H9 (cell line): Measurements from ENCODE around the gene GALR1. TPM values are rescaled to one million over a fixed set of nuclear protein-coding genes. Genes with fewer than 3 reads are reported as not detected.

Experiments
- DNase-seq: peaks from one replicate; pipeline ENCODE4 v3.0.0-alpha.2; 2017
- H2AFZ ChIP-seq: one replicate; pipeline ENCODE4 v1.6.1; 2013; ENCODE audit warnings: mild to moderate bottlenecking, low read length, control low read depth, moderate library complexity
- H2AK5ac ChIP-seq: 2 replicates; pipeline ENCODE4 v1.6.1; 2013; ENCODE audit warnings: low read length, control low read depth, mixed read lengths; ENCODE audit not compliant: insufficient read length
- H2BK120ac ChIP-seq: one replicate; pipeline ENCODE4 v1.6.1; 2013; ENCODE audit warnings: low read depth, mild to moderate bottlenecking, low read length, control low read depth, inconsistent platforms; ENCODE audit not compliant: poor library complexity, severe bottlenecking
- H2BK12ac ChIP-seq: 2 replicates; pipeline ENCODE4 v1.6.1; 2013; ENCODE audit warnings: low read length, control low read depth, mixed read lengths, low read depth; ENCODE audit not compliant: insufficient read length
- H2BK15ac ChIP-seq: 2 replicates; pipeline ENCODE4 v1.6.1; 2013; ENCODE audit warnings: low read depth, low read length, control low read depth
- H2BK20ac ChIP-seq: one replicate; pipeline ENCODE4 v1.6.1; 2013; ENCODE audit warnings: low read depth, mild to moderate bottlenecking, low read length, control low read depth, inconsistent platforms; ENCODE audit not compliant: poor library complexity, severe bottlenecking
- H2BK5ac ChIP-seq: 2 replicates; pipeline ENCODE4 v1.6.1; 2013; ENCODE audit warnings: low read length, control low read depth, mixed read lengths; ENCODE audit not compliant: insufficient read length
- H3K14ac ChIP-seq: 2 replicates; pipeline ENCODE4 v1.6.1; 2013; ENCODE audit warnings: low read length, control low read depth; ENCODE audit not compliant: insufficient read depth
- H3K18ac ChIP-seq: 2 replicates; pipeline ENCODE4 v1.6.1; 2013; ENCODE audit warnings: low read depth, mild to moderate bottlenecking, mixed read lengths, low read length, control low read depth; ENCODE audit not compliant: insufficient read length
- H3K23ac ChIP-seq: 2 replicates; pipeline ENCODE4 v1.6.1; 2013; ENCODE audit warnings: low read length, control low read depth, mixed read lengths, low read depth; ENCODE audit not compliant: insufficient read length
- H3K23me2 ChIP-seq: 2 replicates; pipeline ENCODE4 v1.6.1; 2013; ENCODE audit warnings: low read depth, mild to moderate bottlenecking, mixed read lengths, low read length, control low read depth; ENCODE audit not compliant: insufficient read length, poor library complexity, severe bottlenecking
- H3K27ac ChIP-seq: 2 replicates; pipeline ENCODE4 v1.5.1; 2013; ENCODE audit warnings: low read length, control low read depth, mixed read lengths, low read depth; ENCODE audit not compliant: insufficient read length
- H3K27me3 ChIP-seq: 2 replicates; pipeline ENCODE4 v1.6.1; 2013; ENCODE audit warnings: low read length, control low read depth, inconsistent platforms; ENCODE audit not compliant: insufficient read depth
- H3K4ac ChIP-seq: 2 replicates; pipeline ENCODE4 v1.6.1; 2013; ENCODE audit warnings: low read depth, mild to moderate bottlenecking, control low read depth, inconsistent platforms, low read length, moderate library complexity
- H3K4me1 ChIP-seq: 2 replicates; pipeline ENCODE4 v1.6.1; 2013; ENCODE audit warnings: low read length, control low read depth, inconsistent platforms; ENCODE audit not compliant: insufficient read depth
- H3K4me2 ChIP-seq: 2 replicates; pipeline ENCODE4 v1.6.1; 2013; ENCODE audit warnings: low read length, control low read depth, mixed read lengths; ENCODE audit not compliant: insufficient read length, insufficient read depth
- H3K56ac ChIP-seq: 2 replicates; pipeline ENCODE4 v1.6.1; 2013; ENCODE audit warnings: low read depth, mild to moderate bottlenecking, mixed read lengths, low read length, control low read depth; ENCODE audit not compliant: insufficient read length
- H3K79me1 ChIP-seq: 2 replicates; pipeline ENCODE4 v1.6.1; 2013; ENCODE audit warnings: low read depth, mild to moderate bottlenecking, moderate library complexity, low read length, control low read depth, inconsistent platforms; ENCODE audit not compliant: insufficient read depth, poor library complexity, severe bottlenecking
- H3K79me2 ChIP-seq: 2 replicates; pipeline ENCODE4 v1.6.1; 2013; ENCODE audit warnings: low read length, control low read depth, inconsistent platforms; ENCODE audit not compliant: insufficient read depth
- H3K9ac ChIP-seq: 2 replicates; pipeline ENCODE4 v1.6.1; 2013; ENCODE audit warnings: low read length, control low read depth, mixed read lengths; ENCODE audit not compliant: insufficient read length; ENCODE audit errors: extremely low read depth
- H3K9me3 ChIP-seq: one replicate; pipeline ENCODE4 v1.6.1; 2013; ENCODE audit warnings: low read depth, low read length, inconsistent platforms; ENCODE audit not compliant: control insufficient read depth
- H3T11ph ChIP-seq: one replicate; pipeline ENCODE4 v1.6.1; 2013; ENCODE audit warnings: mild to moderate bottlenecking, low read length, control low read depth, inconsistent platforms
- H4K20me1 ChIP-seq: one replicate; pipeline ENCODE4 v1.6.1; 2013; ENCODE audit not compliant: control insufficient read depth, insufficient read length, insufficient read depth
- H4K5ac ChIP-seq: 2 replicates; pipeline ENCODE4 v1.6.1; 2013; ENCODE audit warnings: low read depth, mild to moderate bottlenecking, mixed read lengths, low read length, control low read depth; ENCODE audit not compliant: insufficient read length
- H4K8ac ChIP-seq: replicated peaks from 2 replicates; pipeline ENCODE4 v1.6.1; 2013; ENCODE audit warnings: low read length, control low read depth, mixed read lengths, low read depth; ENCODE audit not compliant: insufficient read length
- H4K91ac ChIP-seq: 2 replicates; pipeline ENCODE4 v1.6.1; 2013; ENCODE audit warnings: low read depth, mild to moderate bottlenecking, moderate library complexity, mixed read lengths, low read length, control low read depth; ENCODE audit not compliant: insufficient read length
- H3K27ac Mint-ChIP-seq, 3 experiments: 2 replicates in 2 of 3; 3 replicates in 1 of 3; pipeline ENCODE4 v1.8.0; 2020 to 2021; ENCODE audit warnings: mixed read lengths in 3 of 3, mild to moderate bottlenecking in 1 of 3, moderate library complexity in 1 of 3
- H3K27me3 Mint-ChIP-seq: 2 replicates; pipeline ENCODE4 v1.8.0; 2021; ENCODE audit warnings: low read depth, mild to moderate bottlenecking, moderate library complexity, mixed read lengths
- H3K36me3 Mint-ChIP-seq, 3 experiments: 2 replicates in 2 of 3; 3 replicates in 1 of 3; pipeline ENCODE4 v1.8.0; 2020 to 2021; ENCODE audit warnings: low read depth in 3 of 3, mixed read lengths in 3 of 3; ENCODE audit not compliant: insufficient read depth in 1 of 3
- H3K4me1 Mint-ChIP-seq, 2 experiments: 2 replicates each; pipeline ENCODE4 v1.8.0; 2020; ENCODE audit warnings: mixed read lengths in 2 of 2
- H3K4me3 Mint-ChIP-seq, 2 experiments: 2 replicates in 1 of 2; 3 replicates in 1 of 2; pipeline ENCODE4 v1.8.0; 2020 to 2021; ENCODE audit warnings: mild to moderate bottlenecking in 2 of 2, mixed read lengths in 2 of 2, moderate library complexity in 1 of 2
- H3K9me3 Mint-ChIP-seq, 2 experiments: 2 replicates in 1 of 2; 3 replicates in 1 of 2; pipeline ENCODE4 v1.8.0; 2020; ENCODE audit warnings: mild to moderate bottlenecking in 2 of 2, mixed read lengths in 2 of 2, moderate library complexity in 1 of 2
- WGBS: extraction: QIAGEN DNeasy Blood & Tissue Kit; methylation state at CpG from one replicate; pipeline ENCODE4 v1.1.7; 2013; ENCODE audit warnings: missing lambda C conversion rate, low lambda C conversion rate, mixed read lengths; ENCODE audit not compliant: insufficient read length; ENCODE audit errors: extremely low coverage; 5-methylcytosine and 5-hydroxymethylcytosine counted together
- total RNA-seq: library from RNA; stranded (reverse); gene quantifications from 2 replicates; pipeline ENCODE4 v1.2.1, GENCODE V29; 2021
- TF ChIP-seq, protein P1 (sequence below): fragments of 200-600 bp; sonication (generic); conservative IDR thresholded peaks from 3 replicates; pipeline ENCODE4 v1.8.0; 2021; ENCODE audit warnings: antibody characterized with exemption, mild to moderate bottlenecking

Gene GALR1
- total RNA-seq, 1 experiment from 2014 or later: 0.07 TPM

DNA sequence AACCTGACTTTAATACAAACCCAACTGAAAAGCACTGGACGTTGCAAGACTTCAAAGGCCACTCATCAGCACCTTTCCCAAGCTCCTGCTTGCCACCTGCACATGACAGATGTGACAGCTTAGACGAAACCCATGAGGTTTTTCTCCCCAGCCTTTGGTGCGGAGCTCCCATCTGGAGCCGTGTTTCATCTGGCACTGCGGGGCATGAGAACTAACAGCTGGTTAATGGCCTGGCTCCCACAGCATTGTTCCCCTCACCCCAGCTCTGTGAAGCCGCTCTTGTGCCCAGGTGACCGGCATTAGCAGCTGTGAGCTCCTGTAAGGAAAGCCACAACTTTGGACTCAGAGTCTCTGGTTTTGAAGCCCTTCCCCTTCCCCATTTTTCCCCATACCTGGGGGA lies 50.9 kb downstream of the GALR1 start:
- H4K5ac ChIP-seq: no peak overlapping the region
- H2BK20ac ChIP-seq: no peak overlapping the region
- Mint-ChIP-seq H3K9me3 (no peaks in the 10 kb centered on the region), H3K4me1 (peaks cover 6 to 7% of the 10 kb centered on the region in 2 experiments), H3K36me3 (no peaks in the 10 kb centered on the region; a peak in 1 of 7 replicates), H3K27me3 (peaks cover 5% of the 10 kb centered on the region; the same call in 1 of the 2 replicates), H3K4me3 (no peak overlapping the region), H3K27ac (no peak overlapping the region)
- no peak overlapping the region for H3K23ac ChIP-seq
- no peak overlapping the region for H3K18ac ChIP-seq
- no peak overlapping the region for H2BK120ac ChIP-seq
- no peak overlapping the region for H2BK5ac ChIP-seq
- no peak overlapping the region for H2AK5ac ChIP-seq
- H3K4me1 ChIP-seq: no peaks in the 10 kb centered on the region; the same call in 1 of the 2 replicates
- H4K8ac ChIP-seq: no peak overlapping the region
- no peak overlapping the region for H3K4ac ChIP-seq
- no peaks in the 10 kb centered on the region for H3K9me3 ChIP-seq
- no peaks in the 10 kb centered on the region for H3K79me1 ChIP-seq
- no peaks in the 10 kb centered on the region for H3K79me2 ChIP-seq
- TF ChIP-seq, protein P1, sequence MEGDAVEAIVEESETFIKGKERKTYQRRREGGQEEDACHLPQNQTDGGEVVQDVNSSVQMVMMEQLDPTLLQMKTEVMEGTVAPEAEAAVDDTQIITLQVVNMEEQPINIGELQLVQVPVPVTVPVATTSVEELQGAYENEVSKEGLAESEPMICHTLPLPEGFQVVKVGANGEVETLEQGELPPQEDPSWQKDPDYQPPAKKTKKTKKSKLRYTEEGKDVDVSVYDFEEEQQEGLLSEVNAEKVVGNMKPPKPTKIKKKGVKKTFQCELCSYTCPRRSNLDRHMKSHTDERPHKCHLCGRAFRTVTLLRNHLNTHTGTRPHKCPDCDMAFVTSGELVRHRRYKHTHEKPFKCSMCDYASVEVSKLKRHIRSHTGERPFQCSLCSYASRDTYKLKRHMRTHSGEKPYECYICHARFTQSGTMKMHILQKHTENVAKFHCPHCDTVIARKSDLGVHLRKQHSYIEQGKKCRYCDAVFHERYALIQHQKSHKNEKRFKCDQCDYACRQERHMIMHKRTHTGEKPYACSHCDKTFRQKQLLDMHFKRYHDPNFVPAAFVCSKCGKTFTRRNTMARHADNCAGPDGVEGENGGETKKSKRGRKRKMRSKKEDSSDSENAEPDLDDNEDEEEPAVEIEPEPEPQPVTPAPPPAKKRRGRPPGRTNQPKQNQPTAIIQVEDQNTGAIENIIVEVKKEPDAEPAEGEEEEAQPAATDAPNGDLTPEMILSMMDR: no peak
- no peaks in the 10 kb centered on the region for H3K27me3 ChIP-seq
- H4K20me1 ChIP-seq: no peaks in the 10 kb centered on the region
- WGBS: no CpG with 5 or more reads among the region's 7 CpGs
- no peak overlapping the region for H3K9ac ChIP-seq
- H3K14ac ChIP-seq: no peak overlapping the region
- H3K23me2 ChIP-seq: no peaks in the 10 kb centered on the region
- H2BK15ac ChIP-seq: no peak overlapping the region
- H2BK12ac ChIP-seq: no peak overlapping the region
- H3K4me2 ChIP-seq: no peak overlapping the region
- H3T11ph ChIP-seq: no peak overlapping the region
- no peak overlapping the region for H4K91ac ChIP-seq
- no peak for DNase-seq
- no peak overlapping the region for H3K56ac ChIP-seq
- H2AFZ ChIP-seq: no peak overlapping the region
- H3K27ac ChIP-seq: no peak overlapping the region
